Epidermal melanocyte (primary cell): ENCODE measurements around the gene COL5A3.
"Not testable (repeated sequence)": the region's sequence is repeated elsewhere in the genome, so short reads cannot be mapped to it uniquely, and the experiment has no call there.

Source experiments
- DNase-seq: peaks from one replicate; pipeline ENCODE4 v3.0.0; 2011; ENCODE audit warnings: low spot score; ENCODE audit not compliant: insufficient read length

COL5A3 gene

GRCh38 chr19:9939301-9939913 is 70.9 kb downstream of the COL5A3 start:
- no peak for DNase-seq

GRCh38 chr19:9937001-9937411 is 73.3 kb downstream of the COL5A3 start:
- DNase-seq = no peak

- DNase-seq = no peak
These were observed 73.8 kb downstream of the COL5A3 start, which contains the start of gene OLFM2 for GRCh38 chr19:9936326-9937000. TSS of gene OLFM2 (minus strand) at chr19:9936515. CDS start at chr19:9936366, 149 bp downstream.

- no peak for DNase-seq
These were observed 74.6 kb downstream of the COL5A3 start for GRCh38 chr19:9935506-9936325.

- peak; percentile 90 for DNase-seq
These were observed 76.0 kb downstream of the COL5A3 start for GRCh38 chr19:9934132-9934950.

- no peak for DNase-seq
These were observed 77.5 kb downstream of the COL5A3 start for GRCh38 chr19:9932835-9933234.

- DNase-seq = no peak
These were observed 78.7 kb downstream of the COL5A3 start for GRCh38 chr19:9931629-9932028.

- DNase-seq = no peak
These were observed 86.9 kb downstream of the COL5A3 start for GRCh38 chr19:9923440-9923839.

- not testable (repeated sequence) for DNase-seq
These were observed 87.4 kb downstream of the COL5A3 start for GRCh38 chr19:9922782-9923379.

- DNase-seq = peak; percentile 86
These were observed 93.0 kb downstream of the COL5A3 start for GRCh38 chr19:9917321-9917720.

- no peak for DNase-seq
These were observed 93.6 kb downstream of the COL5A3 start for GRCh38 chr19:9916719-9917118.

GRCh38 chr19:9914315-9915207 is 95.7 kb downstream of the COL5A3 start:
- DNase-seq = peak; percentile 73

- DNase-seq = no peak
These were observed 96.3 kb downstream of the COL5A3 start for GRCh38 chr19:9914001-9914314.

GRCh38 chr19:9913237-9914000 is 96.9 kb downstream of the COL5A3 start:
- DNase-seq = no peak

GRCh38 chr19:9912551-9913236 is 97.6 kb downstream of the COL5A3 start:
- no peak for DNase-seq

GRCh38 chr19:9911524-9912185 is 98.6 kb downstream of the COL5A3 start:
- DNase-seq = no peak

- no peak for DNase-seq
These were observed 99.7 kb downstream of the COL5A3 start for GRCh38 chr19:9910625-9911024.
